MG63 (cell line): ENCODE measurements around the gene EPDR1. TPM values are rescaled to one million over a fixed set of nuclear protein-coding genes. Genes with fewer than 3 reads are reported as not detected.

Source experiments
- DNase-seq: peaks from one replicate; pipeline ENCODE4 v3.0.0-alpha.2; 2020
- H3K27me3 ChIP-seq: fragments of 250-450 bp; sonication (Bioruptor Pico); 2 replicates; pipeline ENCODE4 v1.5.1; 2020; ENCODE audit warnings: mild to moderate bottlenecking, moderate library complexity
- H3K36me3 ChIP-seq: fragments of 250-450 bp; sonication (Bioruptor Pico); 2 replicates; pipeline ENCODE4 v1.5.1; 2020; ENCODE audit warnings: mild to moderate bottlenecking, moderate library complexity
- H3K4me3 ChIP-seq: fragments of 250-450 bp; sonication (Bioruptor Pico); 2 replicates; pipeline ENCODE4 v1.5.1; 2020; ENCODE audit warnings: mild to moderate bottlenecking, moderate library complexity
- H3K9me3 ChIP-seq: fragments of 250-450 bp; sonication (Bioruptor Pico); 2 replicates; pipeline ENCODE4 v1.5.1; 2020; ENCODE audit warnings: mild to moderate bottlenecking, moderate library complexity
- total RNA-seq: library from RNA; depleted of rRNA; stranded (reverse); fragments of >200 nt; shearing (Covaris generic); gene quantifications from 2 replicates; pipeline ENCODE4 v1.2.3, GENCODE V29; 2014; ENCODE audit warnings: low replicate concordance; rRNA removed

Gene EPDR1
- total RNA-seq, 1 experiment from 2014 or later, result 18.7 TPM

GRCh38 chr7:37990337-37990736 lies 69.9 kb downstream of the EPDR1 start:
- Histone ChIP-seq H3K27me3 (no peaks in the 10 kb centered on the region), H3K4me3 (no peak overlapping the region), H3K36me3 (no peaks in the 10 kb centered on the region), H3K9me3 (no peaks in the 10 kb centered on the region)
- no peak for DNase-seq

GRCh38 chr7:37993060-37993501 lies 72.6 kb downstream of the EPDR1 start:
- no peak for DNase-seq
- Histone ChIP-seq H3K4me3 (no peak overlapping the region), H3K27me3 (no peaks in the 10 kb centered on the region), H3K36me3 (no peaks in the 10 kb centered on the region), H3K9me3 (no peaks in the 10 kb centered on the region; the same call in 1 of the 2 replicates)

GRCh38 chr7:37999673-38000072 lies 79.2 kb downstream of the EPDR1 start:
- H3K27me3 ChIP-seq, result no peaks in the 10 kb centered on the region
- H3K9me3 ChIP-seq, result no peaks in the 10 kb centered on the region; the same call in none of the 2 replicates
- no peaks in the 10 kb centered on the region for H3K36me3 ChIP-seq
- no peak overlapping the region for H3K4me3 ChIP-seq
- no peak for DNase-seq

- Histone ChIP-seq H3K9me3 (no peaks in the 10 kb centered on the region; the same call in none of the 2 replicates), H3K4me3 (no peak overlapping the region), H3K27me3 (no peaks in the 10 kb centered on the region), H3K36me3 (no peaks in the 10 kb centered on the region)
- no peak for DNase-seq
Observed at GRCh38 chr7:38000272-38000671, 79.8 kb downstream of the EPDR1 start.

Other genes with a start within 250 kb of the EPDR1 start
- gene GPR141, start 236.9 kb upstream of the EPDR1 start, total RNA-seq, result not detected in 2 replicates
- gene NME8, start 72.0 kb upstream of the EPDR1 start, total RNA-seq, result not detected in 2 replicates
- gene SFRP4, start 3.8 kb upstream of the EPDR1 start, total RNA-seq, result 13.1 and 16.3 TPM in 2 replicates